Neural progenitor cell (in vitro differentiated cells): ENCODE results near the gene ELAPOR1.

Experiments used
- EZH2 ChIP-seq: fragments of 200-600 bp; sonication (generic); IDR thresholded peaks from 2 replicates; pipeline ENCODE4 v1.6.1; 2017; ENCODE audit warnings: antibody characterized with exemption, mild to moderate bottlenecking, moderate library complexity
- EZH2phosphoT487 ChIP-seq: fragments of 200-600 bp; sonication (generic); IDR thresholded peaks from 2 replicates; pipeline ENCODE4 v1.6.1; 2017; ENCODE audit warnings: antibody characterized with exemption
- TF ChIP-seq, protein P1 (sequence below): fragments of 200-600 bp; sonication (generic); IDR thresholded peaks from 2 replicates; pipeline ENCODE4 v1.5.1; 2017; ENCODE audit warnings: antibody characterized with exemption, mild to moderate bottlenecking

DNA sequence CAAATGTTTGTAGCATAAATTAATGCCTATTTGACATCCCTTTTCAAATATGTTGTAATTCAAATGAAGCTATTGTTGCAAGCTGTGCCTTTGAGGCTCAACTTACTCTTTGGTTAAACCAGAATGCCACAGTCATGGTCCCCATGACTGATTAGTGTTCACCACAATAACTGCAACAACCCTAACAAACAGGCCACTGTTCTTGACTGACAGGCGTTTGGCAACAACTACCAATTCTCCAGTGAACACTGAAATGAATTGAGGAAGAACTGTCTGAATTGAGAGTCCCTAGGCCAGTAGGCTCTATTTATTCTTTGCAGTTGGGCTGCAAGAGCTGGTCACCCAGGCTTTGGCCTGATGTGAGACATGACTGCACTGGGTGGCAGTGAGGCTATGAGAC is 30.0 kb upstream of the ELAPOR1 start:
- TF ChIP-seq, protein P1, sequence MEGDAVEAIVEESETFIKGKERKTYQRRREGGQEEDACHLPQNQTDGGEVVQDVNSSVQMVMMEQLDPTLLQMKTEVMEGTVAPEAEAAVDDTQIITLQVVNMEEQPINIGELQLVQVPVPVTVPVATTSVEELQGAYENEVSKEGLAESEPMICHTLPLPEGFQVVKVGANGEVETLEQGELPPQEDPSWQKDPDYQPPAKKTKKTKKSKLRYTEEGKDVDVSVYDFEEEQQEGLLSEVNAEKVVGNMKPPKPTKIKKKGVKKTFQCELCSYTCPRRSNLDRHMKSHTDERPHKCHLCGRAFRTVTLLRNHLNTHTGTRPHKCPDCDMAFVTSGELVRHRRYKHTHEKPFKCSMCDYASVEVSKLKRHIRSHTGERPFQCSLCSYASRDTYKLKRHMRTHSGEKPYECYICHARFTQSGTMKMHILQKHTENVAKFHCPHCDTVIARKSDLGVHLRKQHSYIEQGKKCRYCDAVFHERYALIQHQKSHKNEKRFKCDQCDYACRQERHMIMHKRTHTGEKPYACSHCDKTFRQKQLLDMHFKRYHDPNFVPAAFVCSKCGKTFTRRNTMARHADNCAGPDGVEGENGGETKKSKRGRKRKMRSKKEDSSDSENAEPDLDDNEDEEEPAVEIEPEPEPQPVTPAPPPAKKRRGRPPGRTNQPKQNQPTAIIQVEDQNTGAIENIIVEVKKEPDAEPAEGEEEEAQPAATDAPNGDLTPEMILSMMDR: no peak
- no peak for TF ChIP-seq EZH2
- TF ChIP-seq EZH2phosphoT487: no peak
